Prostate gland (tissue), 2 donors: ENCODE data around the gene ZAP70.

Experiments
- CTCF ChIP-seq, 4 experiments: fragments of 200-600 bp in 2 of 4; fragments of 450-650 bp in 2 of 4; sonication (generic) in 2 of 4; IDR thresholded peaks; 1 replicate in 3 of 4; 2 replicates in 1 of 4; pipeline ENCODE4 v1.5.1; 2016 to 2019; ENCODE audit warnings: antibody characterized with exemption in 4 of 4, mild to moderate bottlenecking in 2 of 4, moderate library complexity in 2 of 4
- POLR2A ChIP-seq: fragments of 450-650 bp; IDR thresholded peaks from one replicate; pipeline ENCODE4 v1.6.1; 2016; ENCODE audit warnings: antibody characterized with exemption, mild to moderate bottlenecking
- POLR2AphosphoS5 ChIP-seq: sonication (generic); formaldehyde crosslinking; IDR thresholded peaks from one replicate; pipeline ENCODE4 v1.6.1; 2017; ENCODE audit warnings: antibody characterized with exemption

DNA sequence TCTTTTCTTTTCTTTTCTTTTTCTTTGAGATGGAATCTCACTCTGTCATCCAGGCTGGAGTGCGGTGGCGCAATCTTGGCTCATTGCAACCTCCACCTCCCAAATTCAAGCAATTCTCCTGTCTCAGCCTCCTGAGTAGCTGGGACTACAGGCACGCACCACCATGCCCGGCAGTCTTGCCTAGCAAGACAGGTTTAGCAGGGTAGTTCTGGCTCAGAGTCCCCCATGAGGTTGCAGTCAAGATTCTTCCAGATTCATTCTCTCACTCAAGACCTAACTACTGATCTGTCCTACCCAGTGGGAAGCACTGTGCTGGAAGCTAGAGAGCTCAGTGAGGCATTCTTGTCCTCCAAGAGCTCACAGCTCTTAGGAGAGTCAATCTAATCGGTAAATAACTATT, 17.6 kb upstream of the ZAP70 start:
- TF ChIP-seq CTCF (IDR thresholded peaks at IDR 0.05) (no peak), POLR2A (no peak), POLR2AphosphoS5 (no peak)
